ENCODE data around the gene ADAMTS13.
"Not testable (repeated sequence)": the region's sequence is repeated elsewhere in the genome, so short reads cannot be mapped to it uniquely, and the experiment has no call there.

- TF ChIP-seq EZH2 (IDR thresholded peaks at IDR 0.05; ENCODE audit: insufficient read depth, poor library complexity, severe bottlenecking); EZH2phosphoT487 (IDR thresholded peaks at IDR 0.05; ENCODE audit: insufficient read depth, low read depth): not testable (repeated sequence)
Measured at GRCh38 chr9:133451865-133452264, 29.7 kb downstream of the ADAMTS13 start.

Data from GM23248 (cell line).